ENCODE data around the gene ZC2HC1B. TPM values are rescaled to one million over a fixed set of nuclear protein-coding genes. Genes with fewer than 3 reads are reported as not detected.

The ZC2HC1B gene
- total and polyA plus RNA-seq, 10 of the 15 experiments (the other 5 are each of a cell fraction or from before 2014, with no cell fraction given): 0.09 to 0.36 (median 0.31) TPM; not detected in 5

DNA sequence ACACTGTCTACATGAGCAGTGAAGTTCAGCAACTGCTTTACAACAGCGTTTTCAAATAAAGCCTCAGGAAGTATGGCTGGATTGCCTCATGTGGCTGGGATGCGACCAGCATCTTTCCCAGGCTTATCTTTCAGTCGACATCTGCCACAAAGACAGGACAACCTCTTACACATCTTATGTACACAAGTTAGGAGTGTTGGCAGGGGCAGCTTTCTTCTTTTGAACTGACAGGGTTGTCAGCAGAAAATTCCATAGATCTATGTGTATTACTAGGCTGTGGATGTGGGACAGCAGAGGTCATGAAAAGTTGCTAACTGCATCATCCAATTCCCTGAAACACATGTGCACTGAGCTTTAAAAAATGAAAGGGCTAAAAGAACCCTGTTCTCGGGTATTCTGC, 95.7 kb downstream of the ZC2HC1B start:
- H3K4me3 ChIP-seq: no peak overlapping the region
- H3K4me2 ChIP-seq (ENCODE audit: control insufficient read depth, insufficient read depth): no peak overlapping the region
- DNase-seq (ENCODE audit: low read depth, low spot score): no peak
- H3K9me3 ChIP-seq (replicated peaks; ENCODE audit: control insufficient read depth, insufficient read depth, low read length): no peaks in the 10 kb centered on the region
- H3K9ac ChIP-seq (ENCODE audit: control insufficient read depth, insufficient read depth, low read length): no peak overlapping the region
- ChIA-PET SMC1A (ENCODE audit: uncharacterized antibody, unreplicated experiment) (no interaction called here), CTCF (interaction anchor here (1.6 to 3.1 kb wide), 2 partner anchors 20 to 128 kb away, joined by 3 to 15 read pairs; no protein-coding TSS in a partner anchor), POLR2A (no interaction called here), RAD21 (ENCODE audit: unreplicated experiment) (no interaction called here)
- no peak overlapping the region for H3K27ac ChIP-seq (ENCODE audit: control insufficient read depth, insufficient read depth)
- no peaks in the 10 kb centered on the region for H3K36me3 ChIP-seq (ENCODE audit: control insufficient read depth in 2 of 2, insufficient read depth in 2 of 2, low read length in 1 of 2)
- H3K4me1 ChIP-seq (ENCODE audit: control insufficient read depth, insufficient read depth, low read length): no peaks in the 10 kb centered on the region; the same call in 1 of the 2 replicates
- no peaks in the 10 kb centered on the region for H4K20me1 ChIP-seq (ENCODE audit: control insufficient read depth, insufficient read depth)
- in situ Hi-C loops (cut with MboI): no loop called here
- H2AFZ ChIP-seq (ENCODE audit: control insufficient read depth, low read depth, low read length): no peak overlapping the region
- BruUV-seq (replicated peaks): no TSS peak
- intact Hi-C loops (cut with micrococcal nuclease; ENCODE audit: unreplicated experiment): no loop called here
- FAIRE-seq: no peak
- TF ChIP-seq KLF5 (IDR thresholded peaks at IDR 0.05; ENCODE audit: partially characterized antibody) (no peak), SKIL (IDR thresholded peaks at IDR 0.05; ENCODE audit: low read depth, poor library complexity, severe bottlenecking) (no peak), HDAC6 (IDR thresholded peaks at IDR 0.05; ENCODE audit: unreplicated experiment) (no peak), GABPA (IDR thresholded peaks at IDR 0.05; ENCODE audit: low read depth) (no peak), CBFB (IDR thresholded peaks at IDR 0.05; ENCODE audit: low read depth) (no peak), ASH2L (IDR thresholded peaks at IDR 0.05; ENCODE audit: borderline replicate concordance, low read depth) (no peak), SMAD1 (IDR thresholded peaks at IDR 0.05; ENCODE audit: low read depth, partially characterized antibody) (no peak)
- TF ChIP-seq, protein P1, sequence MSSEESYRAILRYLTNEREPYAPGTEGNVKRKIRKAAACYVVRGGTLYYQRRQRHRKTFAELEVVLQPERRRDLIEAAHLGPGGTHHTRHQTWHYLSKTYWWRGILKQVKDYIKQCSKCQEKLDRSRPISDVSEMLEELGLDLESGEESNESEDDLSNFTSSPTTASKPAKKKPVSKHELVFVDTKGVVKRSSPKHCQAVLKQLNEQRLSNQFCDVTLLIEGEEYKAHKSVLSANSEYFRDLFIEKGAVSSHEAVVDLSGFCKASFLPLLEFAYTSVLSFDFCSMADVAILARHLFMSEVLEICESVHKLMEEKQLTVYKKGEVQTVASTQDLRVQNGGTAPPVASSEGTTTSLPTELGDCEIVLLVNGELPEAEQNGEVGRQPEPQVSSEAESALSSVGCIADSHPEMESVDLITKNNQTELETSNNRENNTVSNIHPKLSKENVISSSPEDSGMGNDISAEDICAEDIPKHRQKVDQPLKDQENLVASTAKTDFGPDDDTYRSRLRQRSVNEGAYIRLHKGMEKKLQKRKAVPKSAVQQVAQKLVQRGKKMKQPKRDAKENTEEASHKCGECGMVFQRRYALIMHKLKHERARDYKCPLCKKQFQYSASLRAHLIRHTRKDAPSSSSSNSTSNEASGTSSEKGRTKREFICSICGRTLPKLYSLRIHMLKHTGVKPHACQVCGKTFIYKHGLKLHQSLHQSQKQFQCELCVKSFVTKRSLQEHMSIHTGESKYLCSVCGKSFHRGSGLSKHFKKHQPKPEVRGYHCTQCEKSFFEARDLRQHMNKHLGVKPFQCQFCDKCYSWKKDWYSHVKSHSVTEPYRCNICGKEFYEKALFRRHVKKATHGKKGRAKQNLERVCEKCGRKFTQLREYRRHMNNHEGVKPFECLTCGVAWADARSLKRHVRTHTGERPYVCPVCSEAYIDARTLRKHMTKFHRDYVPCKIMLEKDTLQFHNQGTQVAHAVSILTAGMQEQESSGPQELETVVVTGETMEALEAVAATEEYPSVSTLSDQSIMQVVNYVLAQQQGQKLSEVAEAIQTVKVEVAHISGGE (CRISPR knock-in tag; IDR thresholded peaks at IDR 0.05): no peak
- TF ChIP-seq, protein P2, sequence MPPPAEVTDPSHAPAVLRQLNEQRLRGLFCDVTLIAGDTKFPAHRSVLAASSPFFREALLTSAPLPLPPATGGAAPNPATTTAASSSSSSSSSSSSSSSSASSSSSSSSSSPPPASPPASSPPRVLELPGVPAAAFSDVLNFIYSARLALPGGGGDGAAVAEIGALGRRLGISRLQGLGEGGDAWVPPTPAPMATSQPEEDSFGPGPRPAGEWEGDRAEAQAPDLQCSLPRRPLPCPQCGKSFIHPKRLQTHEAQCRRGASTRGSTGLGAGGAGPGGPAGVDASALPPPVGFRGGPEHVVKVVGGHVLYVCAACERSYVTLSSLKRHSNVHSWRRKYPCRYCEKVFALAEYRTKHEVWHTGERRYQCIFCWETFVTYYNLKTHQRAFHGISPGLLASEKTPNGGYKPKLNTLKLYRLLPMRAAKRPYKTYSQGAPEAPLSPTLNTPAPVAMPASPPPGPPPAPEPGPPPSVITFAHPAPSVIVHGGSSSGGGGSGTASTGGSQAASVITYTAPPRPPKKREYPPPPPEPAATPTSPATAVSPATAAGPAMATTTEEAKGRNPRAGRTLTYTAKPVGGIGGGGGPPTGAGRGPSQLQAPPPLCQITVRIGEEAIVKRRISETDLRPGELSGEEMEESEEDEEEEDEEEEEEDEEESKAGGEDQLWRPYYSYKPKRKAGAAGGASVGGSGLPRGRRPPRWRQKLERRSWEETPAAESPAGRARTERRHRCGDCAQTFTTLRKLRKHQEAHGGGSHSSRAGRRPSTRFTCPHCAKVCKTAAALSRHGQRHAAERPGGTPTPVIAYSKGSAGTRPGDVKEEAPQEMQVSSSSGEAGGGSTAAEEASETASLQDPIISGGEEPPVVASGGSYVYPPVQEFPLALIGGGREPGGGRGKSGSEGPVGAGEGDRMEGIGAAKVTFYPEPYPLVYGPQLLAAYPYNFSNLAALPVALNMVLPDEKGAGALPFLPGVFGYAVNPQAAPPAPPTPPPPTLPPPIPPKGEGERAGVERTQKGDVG (CRISPR knock-in tag; IDR thresholded peaks at IDR 0.05): no peak
- no peaks in the 10 kb centered on the region for H3K27me3 ChIP-seq (replicated peaks in 1 of 2; ENCODE audit: control insufficient read depth in 2 of 2, insufficient read depth in 2 of 2, low read length in 1 of 2)
- H3K79me2 ChIP-seq (ENCODE audit: control insufficient read depth, insufficient read depth, low read length): no peaks in the 10 kb centered on the region
- 69% methylated on average over 4 of the region's 4 CpGs for WGBS (ENCODE audit: insufficient coverage, insufficient replicate concordance, low lambda C conversion rate, missing lambda C conversion rate)
- ATAC-seq: no peak
